Left lobe of liver (tissue), 2 donors: Measurements from ENCODE around the gene CRACR2A. TPM values are rescaled to one million over a fixed set of nuclear protein-coding genes. Genes with fewer than 3 reads are reported as not detected.

Experiments used
- ATAC-seq: fragments of 200-7000 bp; cut with Tn5 transposase; one replicate; pipeline ENCODE4 v1.9.1; 2020; ENCODE audit warnings: mild to moderate bottlenecking, moderate library complexity
- DNase-seq: peaks from one replicate; pipeline ENCODE4 v3.0.0-alpha.2; 2020; ENCODE audit warnings: low spot score
- total RNA-seq: library from RNA; stranded (reverse); gene quantifications from one replicate; pipeline ENCODE4 v1.2.1, GENCODE V29; 2021
- donor health status: DM: no; HTN: no; CAD: no; lungs with moderate emphysema.
- donor health status: DM: no; HTN: yes; CAD: no.

CRACR2A gene
- total RNA-seq, 1 donor from 2014 or later: 0.93 TPM

- ATAC-seq: no peak
- no peak for DNase-seq
Measured at GRCh38 chr12:3753544-3754284, 805 bp upstream of the CRACR2A start.

- no peak for DNase-seq
- peak; percentile 29 for ATAC-seq
Measured at GRCh38 chr12:3752096-3752709, 706 bp downstream of the CRACR2A start.

GRCh38 chr12:3751151-3752095, 1.5 kb downstream of the CRACR2A start:
- no peak for ATAC-seq
- DNase-seq: no peak

GRCh38 chr12:3750616-3751015, 2.3 kb downstream of the CRACR2A start:
- no peak for DNase-seq
- no peak for ATAC-seq

- ATAC-seq: no peak
- no peak for DNase-seq
Measured at GRCh38 chr12:3748620-3749019, 4.3 kb downstream of the CRACR2A start.

- no peak for ATAC-seq
- no peak for DNase-seq
Measured at GRCh38 chr12:3747976-3748619, 4.8 kb downstream of the CRACR2A start.

- ATAC-seq: no peak
- no peak for DNase-seq
Measured at GRCh38 chr12:3747543-3747942, 5.4 kb downstream of the CRACR2A start.

GRCh38 chr12:3746758-3747157, 6.2 kb downstream of the CRACR2A start:
- no peak for ATAC-seq
- DNase-seq: no peak

- DNase-seq (no peak), ATAC-seq (no peak)
Measured at GRCh38 chr12:3745152-3745551, 7.8 kb downstream of the CRACR2A start.

GRCh38 chr12:3744229-3744901, 8.5 kb downstream of the CRACR2A start:
- DNase-seq (no peak), ATAC-seq (no peak)

- ATAC-seq (no peak), DNase-seq (no peak)
Measured at GRCh38 chr12:3743803-3744202, 9.1 kb downstream of the CRACR2A start.

GRCh38 chr12:3741882-3742672, 10.8 kb downstream of the CRACR2A start:
- no peak for ATAC-seq
- DNase-seq: no peak

- ATAC-seq (no peak), DNase-seq (no peak)
Measured at GRCh38 chr12:3740480-3741231, 12.3 kb downstream of the CRACR2A start.

- ATAC-seq (no peak), DNase-seq (no peak)
Measured at GRCh38 chr12:3735432-3735831, 17.5 kb downstream of the CRACR2A start.

- no peak for ATAC-seq
- no peak for DNase-seq
Measured at GRCh38 chr12:3732901-3733300, 20.0 kb downstream of the CRACR2A start.

GRCh38 chr12:3730111-3730510, 22.8 kb downstream of the CRACR2A start:
- ATAC-seq (no peak), DNase-seq (no peak)

- DNase-seq (no peak), ATAC-seq (no peak)
Measured at GRCh38 chr12:3728686-3729085, 24.2 kb downstream of the CRACR2A start.

GRCh38 chr12:3727877-3728632, 24.9 kb downstream of the CRACR2A start:
- DNase-seq (no peak), ATAC-seq (no peak)
